Stimulated activated naive CD4-positive, alpha-beta T cell (primary cell): ENCODE measurements around the gene HDGFL1.

Experiments
- DNase-seq, 6 experiments: peaks; one replicate each; lab custom pipeline; 2025; lab: John Stamatoyannopoulos, UW

The HDGFL1 gene

DNA sequence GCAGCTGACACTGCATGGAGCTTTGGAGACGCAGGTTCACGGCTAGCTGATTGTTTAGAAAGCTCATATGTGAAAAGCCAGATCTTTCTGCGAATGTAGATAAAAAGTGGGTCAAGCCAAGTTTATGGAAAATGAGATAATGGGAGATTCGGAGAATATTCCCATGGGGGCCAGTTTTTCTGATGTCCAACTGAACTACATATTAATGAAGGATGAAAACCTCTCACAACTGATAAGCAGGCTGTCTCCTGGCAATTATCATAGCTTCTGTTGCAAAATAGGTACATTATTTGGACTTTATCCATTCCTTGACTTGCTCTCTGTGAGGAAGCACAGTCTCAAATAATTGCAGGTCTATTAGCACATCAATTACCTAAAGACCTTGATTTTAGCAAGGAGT lies 21.1 kb downstream of the HDGFL1 start:
- no peak for DNase-seq

DNA sequence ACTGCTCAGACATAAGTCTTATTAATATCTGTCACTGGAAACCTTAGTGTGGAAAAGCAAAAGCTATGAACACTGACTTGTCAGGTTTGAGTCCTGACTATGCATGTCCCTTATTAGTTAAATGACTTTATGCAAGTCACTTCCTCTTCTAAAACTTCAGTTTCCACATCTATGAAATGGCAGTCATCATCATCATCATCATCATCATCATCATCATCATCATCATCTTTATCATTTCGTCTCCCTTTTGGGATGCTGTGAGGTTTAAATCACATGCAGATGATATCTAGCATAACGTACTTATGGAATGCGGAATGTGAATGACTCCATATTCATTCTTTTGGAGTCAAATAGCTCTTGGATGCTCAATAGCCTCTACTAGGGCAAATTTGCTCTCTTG lies 24.5 kb downstream of the HDGFL1 start:
- no peak for DNase-seq

DNA sequence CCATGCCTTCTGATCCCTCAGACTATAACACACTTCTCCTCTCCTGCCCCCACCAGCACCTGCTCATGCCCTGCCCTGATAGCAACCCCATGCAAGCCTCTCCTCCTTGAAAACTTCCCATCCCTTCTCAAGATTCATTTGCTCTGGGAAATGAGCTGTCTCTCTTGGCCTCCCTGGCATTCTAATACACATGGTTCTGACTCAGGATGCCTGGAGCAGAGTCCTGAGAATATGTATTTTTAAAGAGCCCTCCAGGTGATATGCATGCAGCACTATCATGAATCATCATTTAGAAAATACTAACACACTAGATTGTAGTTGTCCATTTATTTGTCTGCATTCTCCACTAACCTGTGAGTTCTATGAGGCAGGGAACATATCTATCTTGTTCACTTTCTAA lies 26.6 kb downstream of the HDGFL1 start:
- DNase-seq: no peak

DNA sequence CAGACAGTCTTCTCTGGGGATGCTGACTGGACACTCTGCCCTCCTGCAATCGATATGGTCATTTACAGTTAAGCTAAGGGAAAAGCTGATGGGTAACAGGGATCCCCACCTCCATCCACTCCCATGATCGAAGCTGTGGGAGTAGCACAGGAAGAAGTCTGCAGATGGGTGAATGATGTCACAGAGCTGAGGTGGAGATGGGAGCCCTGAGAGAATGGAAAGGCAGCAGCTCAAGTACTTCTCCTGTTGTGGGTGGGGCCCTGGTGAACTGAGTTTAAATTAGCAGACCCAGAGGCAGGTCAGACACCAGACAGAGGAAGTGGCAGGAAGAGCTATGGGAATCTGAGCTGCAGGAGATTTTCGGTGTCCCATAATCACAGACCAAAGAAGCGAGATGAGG lies 29.0 kb downstream of the HDGFL1 start:
- no peak for DNase-seq

DNA sequence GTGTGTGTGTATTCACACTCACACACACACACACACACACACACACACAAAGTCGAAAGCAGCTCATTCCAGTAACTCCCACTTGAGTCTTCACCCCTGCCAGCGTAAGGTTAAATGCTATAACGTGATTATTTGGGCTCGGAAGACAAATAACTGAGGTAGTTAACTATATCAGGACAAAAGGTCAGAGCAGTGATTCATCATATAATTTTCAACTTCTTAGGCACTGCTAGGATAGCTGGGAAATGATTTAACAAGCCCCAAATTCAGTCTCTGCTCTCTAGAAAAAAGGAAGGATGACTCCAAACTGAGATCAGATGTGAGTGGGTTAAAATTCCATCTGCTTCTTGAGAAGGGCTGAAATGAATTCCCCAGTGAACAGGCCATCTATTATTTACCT lies 30.7 kb downstream of the HDGFL1 start:
- no peak for DNase-seq

DNA sequence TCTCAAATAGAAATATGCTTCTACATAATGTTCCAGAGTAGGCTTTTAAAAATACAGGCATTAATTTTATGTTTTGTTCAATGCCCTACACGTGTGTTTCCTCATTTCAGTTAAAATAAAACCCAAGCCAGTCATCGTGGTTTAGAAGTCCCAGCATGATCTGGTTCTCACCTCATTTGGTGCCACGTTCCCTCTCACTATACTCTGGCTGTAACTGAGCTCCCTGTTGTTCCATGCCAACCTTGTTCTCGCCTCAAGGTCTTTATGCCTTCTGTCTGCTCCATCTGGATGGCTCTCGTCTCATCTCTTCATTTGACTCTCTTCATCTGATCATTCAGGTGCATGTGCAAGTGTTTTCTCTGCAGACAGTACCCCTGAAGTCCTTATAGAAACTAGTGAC lies 32.6 kb downstream of the HDGFL1 start:
- no peak for DNase-seq

DNA sequence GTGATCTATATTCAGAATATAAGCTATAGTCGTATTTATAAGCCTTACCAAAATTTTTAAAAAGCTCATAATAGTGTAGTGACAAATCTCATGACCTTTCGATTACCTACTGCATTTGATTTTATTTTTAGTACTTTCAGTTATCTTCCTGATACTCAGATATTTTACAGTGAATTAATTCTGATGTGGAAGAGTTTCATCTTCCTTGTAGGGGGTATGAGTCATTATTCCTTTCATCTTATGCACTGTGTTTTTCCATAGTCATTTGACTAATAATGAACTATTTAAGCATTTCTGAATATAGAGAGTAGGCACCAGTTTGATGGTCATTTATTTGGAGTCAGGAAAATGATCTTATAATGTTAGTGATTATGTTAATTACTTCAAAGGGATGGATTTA lies 36.4 kb downstream of the HDGFL1 start:
- no peak for DNase-seq

DNA sequence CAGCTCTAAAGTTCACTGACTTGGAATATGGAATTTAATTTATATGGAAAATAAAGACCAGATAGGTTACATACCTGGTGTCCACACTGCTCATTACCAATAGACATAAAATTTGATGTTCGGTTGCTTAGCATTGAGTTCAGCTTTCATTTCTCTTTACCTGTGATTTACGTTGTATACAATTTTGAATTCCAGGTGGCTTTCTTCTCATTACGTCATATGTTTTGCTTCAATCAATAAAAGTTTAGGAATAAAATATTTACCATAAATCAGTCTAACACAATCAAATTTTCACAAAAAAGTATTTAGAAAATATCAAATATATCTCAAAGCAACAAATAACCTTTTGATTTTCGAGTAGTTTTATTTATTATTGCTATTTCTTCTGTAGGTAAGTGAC lies 40.8 kb downstream of the HDGFL1 start:
- no peak for DNase-seq

DNA sequence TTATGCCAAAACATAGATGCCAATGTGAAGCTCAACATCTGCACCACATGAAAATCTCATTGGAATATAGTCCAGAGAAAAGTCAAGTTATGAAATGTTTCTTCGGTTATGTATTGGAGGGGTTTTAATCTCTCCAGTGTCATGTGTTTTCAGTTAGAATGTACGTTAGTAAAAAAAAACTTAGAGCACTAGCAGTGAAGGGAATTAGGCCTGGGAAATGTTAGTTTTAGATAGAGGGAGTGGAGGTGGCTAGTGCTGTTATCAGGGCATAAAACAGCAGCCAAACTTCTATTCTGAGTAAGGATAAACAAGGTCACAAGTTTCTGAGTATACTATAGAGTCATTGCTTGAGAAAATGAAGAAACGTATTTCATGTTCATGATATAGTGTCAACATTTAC lies 42.9 kb downstream of the HDGFL1 start:
- DNase-seq: no peak

DNA sequence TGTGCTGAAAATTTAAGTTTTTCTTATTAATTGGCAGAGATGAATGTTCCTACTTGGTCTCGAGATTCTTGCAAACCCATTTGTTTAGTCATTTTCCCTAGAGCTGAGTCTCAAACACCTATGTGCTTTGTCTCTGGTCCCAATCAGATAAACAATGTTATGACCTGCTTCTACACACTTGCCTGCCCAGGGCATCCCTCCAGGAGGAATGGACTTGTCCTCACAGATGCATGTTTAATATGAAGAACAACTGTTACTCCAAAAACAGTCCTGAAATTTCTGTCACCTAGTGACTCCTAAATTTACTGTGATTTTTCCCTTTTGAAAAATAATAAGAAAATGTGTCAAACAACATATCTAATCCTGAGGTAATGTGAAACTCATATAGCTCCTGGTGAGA lies 43.7 kb downstream of the HDGFL1 start:
- DNase-seq: no peak

DNA sequence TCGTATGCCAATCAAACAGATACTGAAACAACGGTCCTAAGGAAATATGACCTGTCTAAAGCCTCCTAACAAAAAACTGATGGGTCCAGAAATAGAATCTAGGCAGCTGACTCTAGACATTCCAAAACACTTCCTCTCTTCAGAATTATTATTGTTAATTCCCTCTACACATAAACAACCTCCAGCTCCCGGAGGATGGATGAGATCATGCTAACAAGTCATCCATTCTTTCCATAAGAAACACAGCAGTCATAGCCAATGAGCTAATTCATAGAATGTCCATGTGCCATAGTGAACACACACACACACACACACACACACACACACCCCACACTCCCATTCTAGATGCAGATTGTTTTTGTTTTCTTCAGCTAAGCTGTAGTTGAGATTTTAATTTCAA lies 44.3 kb downstream of the HDGFL1 start:
- no peak for DNase-seq

DNA sequence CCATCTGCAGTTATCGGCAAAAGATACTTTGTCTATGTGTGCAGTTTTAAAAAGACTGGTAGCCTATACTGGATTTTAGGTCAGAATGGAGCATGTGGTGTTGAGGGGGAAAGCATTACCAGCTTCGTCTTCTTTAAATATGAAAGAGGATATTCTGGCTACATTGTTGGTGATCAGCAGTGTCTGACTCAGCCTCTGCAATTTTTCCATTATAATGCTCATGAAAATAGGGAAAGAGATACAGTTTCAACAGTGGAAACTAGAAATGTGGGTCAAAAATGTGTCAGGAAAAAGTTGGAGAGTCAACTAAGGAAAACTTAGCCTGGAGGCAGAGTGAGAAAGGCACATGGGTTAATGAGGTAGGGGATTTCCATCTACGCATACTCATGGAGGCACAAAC lies 45.2 kb downstream of the HDGFL1 start:
- DNase-seq: no peak

DNA sequence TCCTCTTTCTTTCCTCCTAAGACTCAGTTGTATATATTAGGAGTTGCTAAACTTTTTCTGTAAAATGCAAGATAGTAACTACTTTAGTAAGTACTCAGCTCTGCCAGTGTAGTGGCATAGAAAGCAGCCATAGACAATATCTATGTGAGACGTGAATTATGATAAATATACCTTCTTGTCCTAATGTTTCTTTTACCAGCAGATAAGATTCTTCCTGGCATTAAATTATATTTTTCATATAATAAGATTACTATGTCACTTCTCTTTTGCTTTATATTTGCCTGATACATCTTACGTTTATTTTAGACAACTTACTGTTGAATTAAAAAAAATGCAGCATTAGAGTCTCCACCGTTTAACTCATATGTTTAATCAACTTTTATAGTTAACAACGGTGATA lies 51.7 kb downstream of the HDGFL1 start:
- DNase-seq: no peak
